Activated naive CD4-positive, alpha-beta T cell treated with anti-CD3 and anti-CD28 coated beads, Interleukin-2, amount 50 U/mL, for 24 hours (primary cell): ENCODE data around the gene CHIC1.
"Not testable (repeated sequence)": the region's sequence is repeated elsewhere in the genome, so short reads cannot be mapped to it uniquely, and the experiment has no call there.

Experiments
- H3K27ac Mint-ChIP-seq: one replicate; pipeline ENCODE4 v1.8.0; 2021; ENCODE audit warnings: mild to moderate bottlenecking, mixed read lengths
- H3K27me3 Mint-ChIP-seq: one replicate; pipeline ENCODE4 v1.8.0; 2021; ENCODE audit warnings: mixed read lengths
- H3K36me3 Mint-ChIP-seq: one replicate; pipeline ENCODE4 v1.8.0; 2021; ENCODE audit warnings: mixed read lengths
- H3K4me1 Mint-ChIP-seq: one replicate; pipeline ENCODE4 v1.8.0; 2021; ENCODE audit warnings: mixed read lengths
- H3K4me3 Mint-ChIP-seq: one replicate; pipeline ENCODE4 v1.8.0; 2021; ENCODE audit warnings: mild to moderate bottlenecking, mixed read lengths
- H3K9me3 Mint-ChIP-seq: one replicate; pipeline ENCODE4 v1.8.0; 2021; ENCODE audit warnings: mixed read lengths

The CHIC1 gene

GRCh38 chrX:73647632-73648322 lies 84.8 kb downstream of the CHIC1 start:
- Mint-ChIP-seq H3K4me1 (no peaks in the 10 kb centered on the region), H3K27ac (no peak overlapping the region), H3K36me3 (peaks cover 24% of the 10 kb centered on the region), H3K9me3 (no peaks in the 10 kb centered on the region), H3K27me3 (no peaks in the 10 kb centered on the region), H3K4me3 (no peak overlapping the region)

GRCh38 chrX:73661322-73661721 lies 98.3 kb downstream of the CHIC1 start:
- not testable (repeated sequence) for H3K4me1 Mint-ChIP-seq, H3K27ac Mint-ChIP-seq, H3K9me3 Mint-ChIP-seq, H3K4me3 Mint-ChIP-seq, H3K27me3 Mint-ChIP-seq
- peaks cover 22% of the 10 kb centered on the region for H3K36me3 Mint-ChIP-seq

- no peaks in the 10 kb centered on the region for H3K27me3 Mint-ChIP-seq
- peaks cover 29% of the 10 kb centered on the region for H3K36me3 Mint-ChIP-seq
Measured at GRCh38 chrX:73668779-73669178, 105.8 kb downstream of the CHIC1 start.

GRCh38 chrX:73681408-73681807 lies 118.4 kb downstream of the CHIC1 start:
- no peak overlapping the region for H3K27ac Mint-ChIP-seq
- peaks cover 15% of the 10 kb centered on the region for H3K36me3 Mint-ChIP-seq
- H3K9me3 Mint-ChIP-seq: no peaks in the 10 kb centered on the region
- H3K4me1 Mint-ChIP-seq: no peaks in the 10 kb centered on the region
- H3K4me3 Mint-ChIP-seq: no peak overlapping the region
- no peaks in the 10 kb centered on the region for H3K27me3 Mint-ChIP-seq

More at GRCh38 chrX:73668779-73669178, 105.8 kb downstream of the CHIC1 start:
- Mint-ChIP-seq H3K4me3 (no peak overlapping the region), H3K27ac (no peak overlapping the region), H3K4me1 (peaks cover 8% of the 10 kb centered on the region), H3K9me3 (no peaks in the 10 kb centered on the region)

- Mint-ChIP-seq H3K27ac (no peak overlapping the region), H3K9me3 (no peaks in the 10 kb centered on the region), H3K4me1 (no peaks in the 10 kb centered on the region), H3K4me3 (no peak overlapping the region), H3K36me3 (peaks cover 26% of the 10 kb centered on the region), H3K27me3 (no peaks in the 10 kb centered on the region)
Measured at GRCh38 chrX:73683236-73683859, 120.4 kb downstream of the CHIC1 start.

- H3K36me3 Mint-ChIP-seq, H3K4me3 Mint-ChIP-seq, H3K27me3 Mint-ChIP-seq, H3K27ac Mint-ChIP-seq, H3K4me1 Mint-ChIP-seq: not testable (repeated sequence)
- H3K9me3 Mint-ChIP-seq: peaks cover 10% of the 10 kb centered on the region
Measured at GRCh38 chrX:73707014-73707413, 144.0 kb downstream of the CHIC1 start.

- Mint-ChIP-seq H3K4me3 (no peak overlapping the region), H3K27ac (no peak overlapping the region), H3K36me3 (no peaks in the 10 kb centered on the region), H3K4me1 (no peaks in the 10 kb centered on the region), H3K27me3 (no peaks in the 10 kb centered on the region), H3K9me3 (no peaks in the 10 kb centered on the region)
Measured at GRCh38 chrX:73728602-73729001, 165.6 kb downstream of the CHIC1 start.
